Gastroesophageal sphincter (tissue), 3 donors: ENCODE results near the gene RIPPLY1.

Experiments
- POLR2A ChIP-seq, 2 donors: fragments of 450-650 bp; IDR thresholded peaks; one replicate each; pipeline ENCODE4 v1.6.1; 2017; ENCODE audit warnings: antibody characterized with exemption in 2 of 2, mild to moderate bottlenecking in 2 of 2, moderate library complexity in 1 of 2
- POLR2AphosphoS5 ChIP-seq: sonication (generic); formaldehyde crosslinking; IDR thresholded peaks from one replicate; pipeline ENCODE4 v1.6.1; 2017; ENCODE audit warnings: antibody characterized with exemption
- TF ChIP-seq, protein P1 (sequence below), 4 experiments: fragments of 200-600 bp in 2 of 4; fragments of 450-650 bp in 2 of 4; sonication (generic) in 1 of 4; IDR thresholded peaks; one replicate each; pipeline ENCODE4 v1.5.1; 2017 to 2019; ENCODE audit warnings: antibody characterized with exemption in 4 of 4, mild to moderate bottlenecking in 2 of 4, moderate library complexity in 2 of 4

DNA sequence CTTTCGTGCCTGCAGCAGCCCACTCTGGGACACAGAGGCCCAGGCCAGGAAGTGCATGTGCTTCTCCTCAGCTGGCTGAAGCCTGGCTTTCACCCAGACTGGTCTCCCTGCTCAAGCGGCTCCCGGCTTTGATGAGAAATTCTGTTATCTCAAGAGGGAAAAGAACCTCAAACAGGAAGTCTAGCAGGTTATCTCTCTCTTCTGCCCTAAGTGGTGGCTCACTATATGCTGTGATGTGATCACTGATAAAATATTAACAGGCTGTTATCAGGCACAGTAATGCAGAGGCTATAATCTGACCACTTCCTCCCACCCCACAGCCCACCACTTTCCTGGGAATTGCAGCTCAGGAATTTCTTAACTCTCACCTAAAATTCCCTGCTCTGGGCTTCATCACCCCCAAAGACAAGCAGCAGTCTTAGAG is 30.4 kb upstream of the RIPPLY1 start:
- TF ChIP-seq POLR2A (IDR thresholded peaks at IDR 0.05): no peak
- TF ChIP-seq, protein P1, sequence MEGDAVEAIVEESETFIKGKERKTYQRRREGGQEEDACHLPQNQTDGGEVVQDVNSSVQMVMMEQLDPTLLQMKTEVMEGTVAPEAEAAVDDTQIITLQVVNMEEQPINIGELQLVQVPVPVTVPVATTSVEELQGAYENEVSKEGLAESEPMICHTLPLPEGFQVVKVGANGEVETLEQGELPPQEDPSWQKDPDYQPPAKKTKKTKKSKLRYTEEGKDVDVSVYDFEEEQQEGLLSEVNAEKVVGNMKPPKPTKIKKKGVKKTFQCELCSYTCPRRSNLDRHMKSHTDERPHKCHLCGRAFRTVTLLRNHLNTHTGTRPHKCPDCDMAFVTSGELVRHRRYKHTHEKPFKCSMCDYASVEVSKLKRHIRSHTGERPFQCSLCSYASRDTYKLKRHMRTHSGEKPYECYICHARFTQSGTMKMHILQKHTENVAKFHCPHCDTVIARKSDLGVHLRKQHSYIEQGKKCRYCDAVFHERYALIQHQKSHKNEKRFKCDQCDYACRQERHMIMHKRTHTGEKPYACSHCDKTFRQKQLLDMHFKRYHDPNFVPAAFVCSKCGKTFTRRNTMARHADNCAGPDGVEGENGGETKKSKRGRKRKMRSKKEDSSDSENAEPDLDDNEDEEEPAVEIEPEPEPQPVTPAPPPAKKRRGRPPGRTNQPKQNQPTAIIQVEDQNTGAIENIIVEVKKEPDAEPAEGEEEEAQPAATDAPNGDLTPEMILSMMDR (IDR thresholded peaks at IDR 0.05): no peak
- no peak for TF ChIP-seq POLR2AphosphoS5
